GM11168 (cell line): ENCODE data around the gene REELD1.

ENCODE experiments used
- in situ Hi-C: fragments of 300-500 bp; cut with MboI; formaldehyde crosslinking; loops from one replicate; pipeline ENCODE4 v1.12.0; 2022; ENCODE audit warnings: low sequenced_read_pairs; ENCODE audit not compliant: unreplicated experiment

Gene REELD1

GRCh38 chr4:146261041-146261440, 46.7 kb downstream of the REELD1 start:
- in situ Hi-C loops, result no loop called here

GRCh38 chr4:146263793-146264192, 49.5 kb downstream of the REELD1 start:
- in situ Hi-C loops, result no loop called here

DNA sequence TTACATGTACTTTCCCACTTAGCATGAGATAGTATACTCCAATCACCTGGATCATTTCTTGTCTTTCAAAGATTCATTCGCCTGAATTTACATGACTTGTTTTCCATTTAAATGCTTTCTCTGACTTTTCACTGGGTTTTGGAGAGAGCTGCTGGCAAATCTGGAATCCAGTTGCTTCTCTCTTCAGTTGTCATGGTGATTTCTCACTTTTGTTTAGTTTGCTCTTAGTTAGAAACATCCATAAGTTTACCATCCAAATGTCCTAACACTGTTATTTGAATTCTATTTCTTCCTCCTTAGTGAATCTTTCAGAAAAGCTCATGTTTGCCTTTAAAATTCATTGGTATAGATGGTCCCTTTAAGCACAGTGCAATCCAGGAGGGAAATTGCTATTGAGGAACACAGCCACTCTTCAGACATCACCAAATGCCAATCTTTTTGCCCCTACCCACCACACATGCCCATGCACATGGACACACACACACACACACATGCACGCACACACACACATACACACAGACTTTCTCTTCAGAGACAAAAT, 51.7 kb downstream of the REELD1 start:
- in situ Hi-C loops, result no loop called here

DNA sequence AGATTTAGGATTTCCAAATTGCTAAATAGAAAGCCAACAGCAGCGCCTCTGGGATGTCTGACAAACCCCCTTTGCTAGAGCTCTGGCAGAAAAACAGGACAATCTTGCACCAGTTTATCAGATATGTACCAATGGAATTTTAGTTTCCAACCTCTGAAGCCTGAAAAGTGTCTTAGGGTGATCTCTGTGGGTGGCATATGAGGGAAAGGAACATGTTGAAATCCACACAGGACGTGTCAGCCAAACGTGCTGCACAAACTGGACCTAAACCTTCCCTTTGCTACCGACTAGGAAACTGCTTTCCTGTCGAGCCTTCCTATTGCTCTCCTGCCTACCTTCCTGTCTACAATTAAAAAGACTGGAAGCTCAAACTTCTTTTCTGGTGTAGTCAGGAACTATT, 53.5 kb downstream of the REELD1 start:
- in situ Hi-C loops, result no loop called here

- in situ Hi-C loops, result no loop called here
These were observed 54.9 kb downstream of the REELD1 start for GRCh38 chr4:146269228-146269653.

- in situ Hi-C loops, result no loop called here
These were observed 57.1 kb downstream of the REELD1 start for GRCh38 chr4:146271466-146271865.

DNA sequence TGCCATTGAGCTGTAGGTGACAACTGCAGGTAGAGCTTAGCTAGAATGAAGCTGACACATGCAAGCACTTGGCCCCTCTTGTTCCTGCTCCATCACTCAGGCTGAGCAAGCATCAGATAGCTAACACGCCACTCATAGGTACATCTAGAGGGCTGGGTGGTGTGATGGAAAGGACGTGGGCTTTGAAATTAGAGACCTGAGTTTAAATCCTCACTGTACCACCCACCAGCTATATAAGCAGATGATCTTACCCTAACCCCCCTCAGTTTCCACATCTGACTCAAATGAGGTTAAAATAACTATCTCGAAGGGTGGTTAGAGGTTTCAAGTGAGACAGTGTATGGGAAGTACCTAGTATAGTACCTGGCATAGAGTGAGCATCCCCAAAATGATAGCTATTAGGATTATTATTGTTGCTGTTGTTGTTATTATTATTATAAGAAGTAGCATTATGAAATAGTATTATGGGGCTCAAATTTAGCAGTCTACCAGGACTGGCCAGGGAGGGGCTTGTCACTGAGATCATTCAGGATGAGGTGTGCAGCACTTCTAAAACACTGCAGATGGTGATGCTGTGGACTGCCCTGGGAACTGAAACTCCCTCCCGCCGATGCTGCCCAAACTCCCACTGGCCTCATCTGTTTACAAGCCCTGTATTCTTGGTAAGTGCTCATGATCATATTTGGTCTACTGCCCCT, 59.0 kb downstream of the REELD1 start:
- in situ Hi-C loops, result no loop called here

GRCh38 chr4:146274774-146275173, 60.4 kb downstream of the REELD1 start:
- in situ Hi-C loops, result no loop called here

GRCh38 chr4:146275370-146275769, 61.0 kb downstream of the REELD1 start:
- in situ Hi-C loops, result no loop called here

DNA sequence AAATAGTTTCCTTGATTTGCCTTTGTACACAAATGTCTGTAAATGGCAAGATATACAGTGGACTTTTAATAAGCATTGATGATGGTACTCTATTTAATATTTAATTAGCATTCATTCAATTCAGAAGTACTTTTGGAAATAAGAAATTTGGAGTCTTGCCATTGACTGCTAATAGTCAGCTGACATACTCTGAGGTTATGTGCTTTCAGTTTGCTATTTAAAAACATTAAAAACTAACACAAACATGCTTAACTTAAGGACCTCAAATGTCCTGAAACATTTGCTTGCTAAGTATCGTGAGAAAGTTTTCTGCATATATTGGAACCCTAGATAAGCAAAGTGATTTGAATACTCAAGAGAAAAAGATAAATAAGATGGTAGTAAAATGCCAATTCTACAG, 64.6 kb downstream of the REELD1 start:
- in situ Hi-C loops, result no loop called here
